HFFc6 (cell line): ENCODE results near the gene PADI1. TPM values are rescaled to one million over a fixed set of nuclear protein-coding genes. Genes with fewer than 3 reads are reported as not detected.

Experiments used
- DNase-seq: peaks from one replicate; pipeline ENCODE4 v3.0.0-alpha.2; 2018
- H3K27ac Mint-ChIP-seq: 2 replicates; pipeline ENCODE4 v1.8.0; 2020; ENCODE audit warnings: mild to moderate bottlenecking, mixed read lengths
- H3K27me3 Mint-ChIP-seq: 2 replicates; pipeline ENCODE4 v1.8.0; 2021; ENCODE audit warnings: mild to moderate bottlenecking, moderate library complexity, mixed read lengths; ENCODE audit not compliant: insufficient read depth
- H3K36me3 Mint-ChIP-seq: 2 replicates; pipeline ENCODE4 v1.8.0; 2021; ENCODE audit warnings: low read depth, mixed read lengths
- H3K4me1 Mint-ChIP-seq: 2 replicates; pipeline ENCODE4 v1.8.0; 2020; ENCODE audit warnings: low read depth, mixed read lengths
- H3K4me3 Mint-ChIP-seq: 2 replicates; pipeline ENCODE4 v1.8.0; 2020; ENCODE audit warnings: mild to moderate bottlenecking, moderate library complexity, mixed read lengths
- H3K9me3 Mint-ChIP-seq: 2 replicates; pipeline ENCODE4 v1.8.0; 2020; ENCODE audit warnings: mild to moderate bottlenecking, mixed read lengths
- CTCF ChIP-seq: fragments of 200-600 bp; sonication (generic); IDR thresholded peaks from 2 replicates; pipeline ENCODE4 v1.5.0; 2021; ENCODE audit warnings: antibody characterized with exemption, mild to moderate bottlenecking
- total RNA-seq, 6 experiments: library from RNA; stranded (reverse); fragmentation: NEBNext Ultra II Directional; extraction: Animal tissue kit (Norgen Biotek cat#: 25700); gene quantifications; 2 replicates in 1 of 6; 3 replicates in 5 of 6; pipeline ENCODE4 v1.2.3, GENCODE V29; 2021

PADI1 gene
- total RNA-seq, 6 experiments from 2014 or later = 0.11 to 0.95 (median 0.22) TPM; not detected in 1

- no peak for DNase-seq
- Mint-ChIP-seq H3K27me3 (peaks cover 12% of the 10 kb centered on the region), H3K4me3 (0 out of 2 replicates have a peak overlapping the region, but pooled peaks have one; percentile 8), H3K27ac (no peak overlapping the region), H3K36me3 (no peaks in the 10 kb centered on the region), H3K4me1 (peaks cover 24% of the 10 kb centered on the region), H3K9me3 (no peaks in the 10 kb centered on the region)
- TF ChIP-seq CTCF = no peak
Observed at GRCh38 chr1:17258758-17259130, 53.8 kb downstream of the PADI1 start.

- no peak for TF ChIP-seq CTCF
- Mint-ChIP-seq H3K36me3 (no peaks in the 10 kb centered on the region), H3K27me3 (peaks cover 12% of the 10 kb centered on the region), H3K4me1 (peaks cover 24% of the 10 kb centered on the region), H3K9me3 (no peaks in the 10 kb centered on the region), H3K27ac (peak overlapping the region; percentile 52; the same call in 1 of the 2 replicates), H3K4me3 (peak overlapping the region; percentile 8; the same call in 1 of the 2 replicates)
- DNase-seq = peak; percentile 30
Observed at GRCh38 chr1:17259233-17259873, 54.4 kb downstream of the PADI1 start.

GRCh38 chr1:17260264-17260663, 55.3 kb downstream of the PADI1 start:
- no peak for DNase-seq
- H3K36me3 Mint-ChIP-seq = no peaks in the 10 kb centered on the region
- H3K27ac Mint-ChIP-seq = no peak overlapping the region
- H3K9me3 Mint-ChIP-seq = no peaks in the 10 kb centered on the region
- no peak overlapping the region for H3K4me3 Mint-ChIP-seq
- peaks cover 12% of the 10 kb centered on the region for H3K27me3 Mint-ChIP-seq
- H3K4me1 Mint-ChIP-seq = peaks cover 29% of the 10 kb centered on the region
- no peak for TF ChIP-seq CTCF

GRCh38 chr1:17260738-17261137, 55.8 kb downstream of the PADI1 start:
- H3K36me3 Mint-ChIP-seq = no peaks in the 10 kb centered on the region
- no peaks in the 10 kb centered on the region for H3K9me3 Mint-ChIP-seq
- DNase-seq = no peak
- TF ChIP-seq CTCF = no peak
- H3K4me1 Mint-ChIP-seq = peaks cover 34% of the 10 kb centered on the region
- H3K27me3 Mint-ChIP-seq = peaks cover 9% of the 10 kb centered on the region
- H3K4me3 Mint-ChIP-seq = no peak overlapping the region
- H3K27ac Mint-ChIP-seq = no peak overlapping the region

GRCh38 chr1:17263936-17264335, 59.0 kb downstream of the PADI1 start:
- Mint-ChIP-seq H3K4me3 (no peak overlapping the region), H3K9me3 (no peaks in the 10 kb centered on the region), H3K36me3 (no peaks in the 10 kb centered on the region), H3K27ac (no peak overlapping the region), H3K4me1 (peaks cover 21% of the 10 kb centered on the region), H3K27me3 (peaks cover 4% of the 10 kb centered on the region)
- TF ChIP-seq CTCF = no peak
- DNase-seq = no peak
